NK-92 (cell line): ENCODE results near the gene SURF1.
"Not testable (repeated sequence)": the region's sequence is repeated elsewhere in the genome, so short reads cannot be mapped to it uniquely, and the experiment has no call there.

ENCODE experiments used
- DNase-seq: peaks from one replicate; lab custom pipeline; 2025; ENCODE audit not compliant: unreplicated experiment; lab: John Stamatoyannopoulos, UW

Gene SURF1

GRCh38 chr9:133327021-133327420, 29.3 kb downstream of the SURF1 start:
- DNase-seq, result not testable (repeated sequence)

- DNase-seq, result no peak
Measured at GRCh38 chr9:133323991-133324703, 32.1 kb downstream of the SURF1 start.

GRCh38 chr9:133323211-133323610, 33.1 kb downstream of the SURF1 start:
- no peak for DNase-seq

- DNase-seq, result no peak
Measured at GRCh38 chr9:133322701-133323100, 33.6 kb downstream of the SURF1 start.

GRCh38 chr9:133321411-133321935, 34.8 kb downstream of the SURF1 start:
- DNase-seq, result no peak

- DNase-seq, result no peak
Measured at GRCh38 chr9:133320421-133320881, 35.8 kb downstream of the SURF1 start.

GRCh38 chr9:133317551-133317950, 38.7 kb downstream of the SURF1 start:
- DNase-seq, result not testable (repeated sequence)

GRCh38 chr9:133315997-133316396, 40.3 kb downstream of the SURF1 start:
- DNase-seq, result no peak

- DNase-seq, result no peak
Measured at GRCh38 chr9:133309608-133310007, 46.7 kb downstream of the SURF1 start.

- no peak for DNase-seq
Measured at GRCh38 chr9:133307301-133307700, 49.0 kb downstream of the SURF1 start.

- no peak for DNase-seq
Measured at GRCh38 chr9:133306242-133307204, 49.8 kb downstream of the SURF1 start.

GRCh38 chr9:133305731-133306130, 50.6 kb downstream of the SURF1 start:
- no peak for DNase-seq

- DNase-seq, result no peak
Measured at GRCh38 chr9:133304477-133305377, 51.6 kb downstream of the SURF1 start.

- no peak for DNase-seq
Measured at GRCh38 chr9:133304158-133304470, 52.2 kb downstream of the SURF1 start.

GRCh38 chr9:133303266-133304157, 52.8 kb downstream of the SURF1 start:
- DNase-seq, result no peak
